ENCODE data around the gene HINT3. TPM values are rescaled to one million over a fixed set of nuclear protein-coding genes. Genes with fewer than 3 reads are reported as not detected.
"Not testable (repeated sequence)": the region's sequence is repeated elsewhere in the genome, so short reads cannot be mapped to it uniquely, and the experiment has no call there.

HINT3 gene
- total RNA-seq, 2 donors from 2014 or later = 22.1 to 27.5 TPM

DNA sequence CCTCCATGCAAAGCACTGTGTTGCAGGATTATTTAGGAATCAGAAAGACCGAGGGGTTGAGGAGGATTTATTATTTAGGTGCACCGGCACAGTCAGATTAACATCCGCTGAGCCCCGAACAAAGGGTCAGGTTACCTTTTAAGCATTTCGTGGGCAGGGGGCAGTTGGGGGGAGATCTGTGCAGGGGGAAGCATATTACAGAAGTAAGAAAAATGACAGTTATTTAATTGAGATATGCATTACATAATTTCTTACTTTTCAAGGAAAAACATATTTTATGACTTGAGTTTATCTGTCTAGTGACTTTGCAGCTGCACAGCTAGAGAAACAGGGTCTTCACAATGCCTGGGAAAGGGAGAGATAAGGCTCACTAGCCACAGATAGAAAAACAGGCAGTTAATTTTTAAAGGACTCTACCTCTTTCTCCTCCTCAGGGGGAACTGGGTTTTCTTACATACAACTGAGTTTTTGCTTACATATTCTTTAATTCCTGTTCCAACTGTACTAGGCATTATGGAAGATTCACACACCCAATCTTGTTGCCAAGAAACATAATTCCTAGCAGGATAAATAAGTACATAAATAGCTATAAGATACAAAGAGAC lies 1.7 kb upstream of the HINT3 start:
- DNase-seq (no peak), ATAC-seq (no peak)
- intact Hi-C loops (cut with DNase I) = loop anchor here in 1 of 2 donors (10.0 kb wide), 1 partner anchor 170 kb away; no protein-coding TSS in a partner anchor

- ATAC-seq (no peak), DNase-seq (no peak)
- intact Hi-C loops (cut with DNase I) = loop anchor here (2.0 to 10.0 kb wide), 2 partner anchors 171 to 175 kb away; no protein-coding TSS in a partner anchor
These were observed 597 bp upstream of the HINT3 start for GRCh38 chr6:125955973-125956372.

DNA sequence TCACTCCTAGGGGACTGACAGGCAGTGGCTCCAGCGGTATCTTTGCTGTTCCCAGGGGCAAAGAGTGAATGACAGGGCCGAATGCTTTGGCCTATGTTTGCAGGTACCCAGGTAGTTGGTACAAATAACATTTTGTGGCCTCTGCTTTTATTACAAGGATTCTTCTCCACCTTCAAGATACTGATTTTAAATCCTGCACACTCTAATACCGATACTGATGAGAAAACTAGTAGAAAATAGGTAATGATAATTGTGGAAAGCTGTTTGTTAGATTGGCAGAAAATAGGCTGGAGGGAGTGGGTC lies 772 bp downstream of the HINT3 start:
- ATAC-seq (no peak), DNase-seq (no peak)
- intact Hi-C loops (cut with DNase I) = loop anchor here (2.0 to 10.0 kb wide), 2 partner anchors 173 to 177 kb away; no protein-coding TSS in a partner anchor

- peak in 1 of 2 donors; percentile 55 for ATAC-seq
- intact Hi-C loops (cut with DNase I) = loop anchor here (2.0 to 10.0 kb wide), 2 partner anchors 173 to 177 kb away; no protein-coding TSS in a partner anchor
These were observed 1.3 kb downstream of the HINT3 start for GRCh38 chr6:125957845-125958244.

DNA sequence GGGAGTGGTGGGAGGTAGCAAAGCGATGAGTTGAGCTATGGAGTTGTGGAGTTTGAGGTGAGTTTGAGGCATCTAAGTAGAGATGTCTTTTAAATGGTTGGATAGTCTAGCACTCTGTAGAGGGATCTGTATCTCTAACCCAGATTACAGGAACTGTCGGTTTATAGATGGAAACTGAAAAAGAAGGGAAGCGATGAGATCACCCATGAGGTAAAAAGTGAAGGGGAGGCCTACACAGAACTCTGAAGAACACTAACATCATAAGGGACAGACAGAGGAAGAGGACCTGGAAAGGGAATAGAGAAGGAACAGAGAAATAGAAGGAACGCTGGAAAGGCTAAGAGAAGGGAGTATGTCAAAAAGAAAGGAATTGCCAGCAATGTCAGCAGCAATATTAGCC lies 2.5 kb downstream of the HINT3 start:
- DNase-seq (no peak), ATAC-seq (no peak)
- intact Hi-C loops (cut with DNase I) = loop anchor here in 1 of 2 donors (10.0 kb wide), 1 partner anchor 174 kb away; no protein-coding TSS in a partner anchor

More at GRCh38 chr6:125957845-125958244, 1.3 kb downstream of the HINT3 start:
- no peak for DNase-seq

DNA sequence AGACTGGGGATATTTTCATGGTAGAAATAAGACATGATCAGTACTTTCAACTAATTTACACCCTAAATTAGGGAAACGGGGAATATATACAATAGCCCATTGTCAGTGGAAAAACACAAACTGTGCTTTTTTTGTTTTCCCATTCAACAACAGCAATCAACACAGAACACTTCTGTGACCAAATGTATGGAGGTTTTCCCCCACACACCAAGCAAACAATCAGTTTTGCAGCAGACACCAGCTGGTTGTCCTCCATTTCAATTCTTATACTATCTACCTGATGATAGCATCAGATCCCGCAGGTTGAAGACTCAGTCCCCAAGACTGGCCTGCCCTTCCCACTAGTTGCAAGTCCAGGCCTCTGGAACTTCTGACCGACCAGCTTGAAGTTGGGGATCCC lies 4.5 kb downstream of the HINT3 start:
- ATAC-seq (no peak), DNase-seq (no peak)
- intact Hi-C loops (cut with DNase I) = no loop called here

DNA sequence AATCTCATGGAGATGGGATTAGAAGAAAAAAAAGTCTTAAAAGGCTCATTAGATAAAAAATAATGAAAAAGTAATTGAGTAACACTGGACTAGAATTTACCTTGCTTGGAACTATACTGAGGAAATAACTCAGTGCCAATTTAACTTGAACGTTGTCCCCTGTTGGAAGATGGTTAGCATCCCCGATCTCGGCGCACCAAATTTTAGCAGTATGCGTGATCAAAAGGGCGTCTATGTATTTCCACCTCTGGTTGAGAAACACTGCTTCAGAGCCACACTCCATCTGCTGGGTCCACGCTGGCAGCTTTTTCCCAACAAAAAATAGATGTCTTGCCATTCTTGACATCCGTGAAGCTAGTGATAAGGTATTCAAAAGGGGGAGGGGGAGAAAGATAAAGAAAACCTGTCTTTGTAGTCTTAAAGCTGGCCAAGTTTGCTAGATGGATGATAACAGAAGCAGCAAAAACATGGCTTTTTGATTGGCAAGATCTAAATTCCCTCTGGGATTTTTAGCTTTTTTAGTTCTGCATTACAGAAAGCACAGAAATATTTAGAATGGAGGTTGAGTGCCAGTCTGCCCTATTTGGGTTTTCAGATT lies 6.4 kb downstream of the HINT3 start:
- DNase-seq (no peak), ATAC-seq (no peak)
- intact Hi-C loops (cut with DNase I) = no loop called here

- no peak for DNase-seq
- intact Hi-C loops (cut with DNase I) = no loop called here
- ATAC-seq = no peak
These were observed 7.2 kb downstream of the HINT3 start for GRCh38 chr6:125963817-125964216.

DNA sequence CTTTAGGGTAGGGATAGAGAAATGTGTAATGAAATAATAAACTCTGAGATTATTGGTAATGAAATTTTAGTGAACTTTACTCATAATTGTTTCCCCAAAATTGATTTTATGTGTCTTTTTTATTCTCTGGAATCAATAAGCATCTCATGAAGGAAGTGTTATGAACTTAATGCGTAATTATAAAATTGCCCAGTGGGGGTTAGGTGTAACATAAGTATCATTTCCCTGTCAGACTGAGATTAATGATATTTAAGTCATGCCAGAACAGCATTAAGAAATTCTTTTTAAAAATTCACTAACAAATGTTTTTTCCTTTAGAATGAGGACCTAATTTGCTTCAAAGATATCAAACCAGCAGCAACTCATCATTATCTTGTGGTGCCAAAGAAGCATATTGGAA lies 10.0 kb downstream of the HINT3 start:
- ATAC-seq (no peak), DNase-seq (no peak)
- intact Hi-C loops (cut with DNase I) = no loop called here

DNA sequence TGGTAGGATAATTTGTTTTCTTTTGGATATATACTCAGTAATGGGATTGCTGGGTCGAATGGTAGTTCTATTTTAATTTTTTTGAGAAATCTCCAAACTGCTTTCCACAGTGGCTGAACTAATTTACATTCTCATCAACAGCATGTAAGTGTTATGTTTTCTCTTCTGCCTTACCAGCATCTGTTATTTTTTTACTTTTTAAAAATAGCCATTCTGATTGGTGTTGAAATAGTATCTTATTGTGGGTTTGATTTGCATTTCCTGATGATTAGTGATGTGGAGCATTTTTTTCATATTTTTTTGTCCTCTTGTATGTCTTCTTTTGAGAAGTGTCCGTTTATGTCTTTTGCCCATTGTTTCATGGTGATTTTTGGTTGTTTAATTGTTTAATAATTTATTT lies 11.9 kb downstream of the HINT3 start:
- DNase-seq (no peak), ATAC-seq (no peak)
- intact Hi-C loops (cut with DNase I) = no loop called here

DNA sequence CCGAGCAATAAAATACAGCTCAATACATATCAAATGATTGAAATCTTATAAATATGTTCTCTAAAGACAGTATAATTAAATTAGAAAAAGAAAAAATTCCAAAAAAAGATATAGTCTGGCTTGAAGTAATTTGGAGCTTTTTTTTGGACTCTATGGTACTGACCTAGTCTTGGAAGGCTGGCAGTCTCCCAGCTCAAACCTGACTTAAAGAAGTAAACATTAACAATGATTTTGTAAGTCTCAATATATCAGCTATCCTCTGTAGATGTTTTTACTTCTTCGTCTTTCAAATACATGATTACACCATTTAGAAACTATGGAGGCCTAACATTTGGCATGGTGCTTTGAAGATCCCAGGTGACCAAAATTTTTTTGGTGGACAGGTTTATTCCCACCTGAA lies 14.2 kb downstream of the HINT3 start:
- no peak for ATAC-seq
- intact Hi-C loops (cut with DNase I) = loop anchor here in 1 of 2 donors (5.0 to 10.0 kb wide), 2 partner anchors 116 to 188 kb away; no protein-coding TSS in a partner anchor

DNA sequence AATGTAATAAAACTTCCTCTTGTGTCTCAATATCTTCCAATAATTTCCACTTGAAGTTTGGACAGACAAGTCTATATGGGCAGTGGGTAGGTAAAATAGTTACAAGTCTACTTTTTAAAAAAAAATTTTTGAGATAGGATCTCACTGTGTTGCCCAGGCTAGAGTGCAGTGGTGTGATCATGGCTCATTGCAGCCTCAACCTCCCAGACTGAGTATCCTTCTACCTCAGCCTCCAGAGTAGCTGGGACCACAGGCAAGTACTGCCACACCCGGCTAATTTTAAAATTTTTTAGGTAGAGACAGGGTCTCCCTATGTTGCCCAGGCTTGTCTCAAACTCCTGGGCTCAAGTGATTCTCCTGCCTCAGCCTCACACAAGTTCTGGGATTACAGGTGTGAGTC lies 15.9 kb downstream of the HINT3 start:
- not testable (repeated sequence) for DNase-seq, ATAC-seq
- intact Hi-C loops (cut with DNase I) = loop anchor here in 1 of 2 donors (5.0 to 10.0 kb wide), 2 partner anchors 118 to 190 kb away; no protein-coding TSS in a partner anchor

More for the DNA sequence above, 14.2 kb downstream of the HINT3 start:
- DNase-seq = no peak

DNA sequence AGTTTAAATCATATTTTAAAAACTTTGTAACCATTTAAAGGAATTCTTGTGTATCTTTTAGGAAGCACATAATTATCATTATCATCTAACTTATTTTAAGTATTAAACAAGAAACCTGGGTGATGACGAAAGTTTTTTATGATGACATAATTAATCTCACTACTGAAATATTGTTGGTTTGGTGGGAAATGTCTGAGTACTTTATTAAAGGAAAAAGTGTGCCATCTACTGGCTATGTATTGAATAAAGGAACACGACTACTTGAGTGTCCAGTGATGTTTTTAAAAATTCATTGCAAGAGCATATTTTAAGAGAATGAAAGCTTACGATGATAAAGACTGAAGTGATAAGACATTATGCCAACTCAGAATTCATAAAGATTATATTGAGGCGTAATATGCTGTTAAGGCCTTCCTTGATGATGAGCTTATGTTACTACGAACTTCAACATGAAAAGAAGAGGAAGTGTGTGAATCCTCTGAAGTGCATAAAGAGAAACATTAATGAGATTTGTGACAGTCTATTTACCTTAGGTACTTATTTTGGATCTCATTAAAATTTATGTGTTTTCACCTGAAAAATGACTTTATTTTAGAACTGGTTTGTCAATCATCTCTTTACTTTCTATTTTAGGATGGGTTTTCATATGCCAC lies 17.8 kb downstream of the HINT3 start:
- no peak for DNase-seq
- intact Hi-C loops (cut with DNase I) = loop anchor here in 1 of 2 donors (5.0 to 10.0 kb wide), 2 partner anchors 120 to 192 kb away; no protein-coding TSS in a partner anchor
- peak; percentile 41 to 72 for ATAC-seq

DNA sequence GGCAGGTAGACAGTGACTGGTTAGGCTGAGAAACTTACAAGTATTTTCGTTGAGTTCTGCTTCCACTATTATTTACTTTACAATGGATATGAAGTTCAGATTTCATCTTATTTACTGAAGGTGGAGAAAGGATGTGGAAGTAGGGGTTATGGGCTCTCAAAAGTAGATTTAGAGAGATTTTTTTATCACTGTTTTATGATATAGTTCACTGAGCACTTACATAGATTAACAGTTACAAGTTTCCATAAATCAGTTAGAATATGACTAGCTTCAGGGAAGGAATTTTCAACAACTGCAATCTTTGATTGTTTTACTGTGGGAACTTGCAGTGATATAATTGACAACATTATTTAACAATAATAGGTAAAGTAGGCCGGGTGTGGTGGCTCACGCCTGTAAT lies 22.5 kb downstream of the HINT3 start:
- intact Hi-C loops (cut with DNase I) = loop anchor here in 1 of 2 donors (10.0 kb wide), 1 partner anchor 124 kb away; no protein-coding TSS in a partner anchor
- no peak for DNase-seq
- no peak for ATAC-seq

DNA sequence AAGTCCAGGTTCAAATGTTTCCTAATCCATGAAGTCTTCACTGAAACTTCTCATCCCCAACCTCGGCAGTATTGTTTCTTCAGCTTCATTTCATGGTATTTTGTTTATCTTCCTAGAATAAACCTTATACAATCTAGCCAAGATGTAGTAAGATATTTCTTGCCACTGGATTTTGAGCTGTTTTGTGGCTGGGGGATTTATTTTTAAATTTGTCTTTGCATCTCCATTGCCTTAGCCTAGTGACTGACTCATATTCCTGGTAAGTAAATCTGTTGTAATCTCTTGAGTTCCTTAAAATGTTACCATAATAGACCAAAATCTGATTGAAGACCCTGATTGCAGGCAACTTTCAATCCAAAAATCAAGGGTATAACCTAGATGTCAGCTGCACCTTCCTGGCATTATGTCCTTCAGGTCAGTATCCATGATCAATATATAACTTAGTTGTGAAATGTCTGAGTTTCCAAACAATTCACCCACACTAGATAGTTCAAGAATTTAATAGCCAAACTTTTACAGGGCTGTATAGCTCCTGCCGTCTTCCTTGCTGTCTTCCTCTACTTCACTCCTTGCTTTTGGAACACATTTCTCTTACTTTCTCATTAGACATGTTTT lies 25.1 kb downstream of the HINT3 start:
- no peak for DNase-seq
- ATAC-seq = no peak
- intact Hi-C loops (cut with DNase I) = loop anchor here in 1 of 2 donors (10.0 kb wide), 1 partner anchor 677 kb away; the partner anchor contains the start of gene HDDC2

- intact Hi-C loops (cut with DNase I) = loop anchor here in 1 of 2 donors (10.0 kb wide), 1 partner anchor 679 kb away; the partner anchor contains the start of gene HDDC2
- no peak for DNase-seq
- no peak for ATAC-seq
These were observed 26.8 kb downstream of the HINT3 start for GRCh38 chr6:125983246-125983945.

DNA sequence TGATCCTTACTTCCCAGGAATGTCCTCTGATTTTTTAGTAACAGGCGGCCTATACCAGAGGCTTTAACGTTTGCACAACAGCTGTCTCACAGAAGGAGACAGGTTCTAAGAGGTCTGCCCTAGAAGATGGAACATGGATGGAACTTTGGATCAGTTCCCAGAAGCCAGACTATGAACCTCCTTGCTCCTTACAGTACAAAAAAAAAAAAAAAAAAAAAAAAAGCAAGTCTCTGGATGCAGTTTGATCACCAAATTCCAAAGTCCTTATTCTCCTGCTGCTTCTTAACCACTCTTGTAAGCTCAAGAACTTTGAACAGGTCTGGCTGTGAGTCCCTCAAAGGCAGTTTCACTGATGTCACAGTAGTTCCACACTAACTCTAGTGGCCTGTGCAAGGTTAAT lies 27.7 kb downstream of the HINT3 start:
- ATAC-seq (no peak), DNase-seq (no peak)
- intact Hi-C loops (cut with DNase I) = loop anchor here in 1 of 2 donors (10.0 kb wide), 1 partner anchor 680 kb away; the partner anchor contains the start of gene HDDC2

GRCh38 chr6:125985522-125985921 lies 29.0 kb downstream of the HINT3 start:
- DNase-seq = no peak
- ATAC-seq = no peak
- intact Hi-C loops (cut with DNase I) = loop anchor here in 1 of 2 donors (10.0 kb wide), 1 partner anchor 681 kb away; the partner anchor contains the start of gene HDDC2

- intact Hi-C loops (cut with DNase I) = loop anchor here in 1 of 2 donors (10.0 kb wide), 1 partner anchor 681 kb away; the partner anchor contains the start of gene HDDC2
- DNase-seq (no peak), ATAC-seq (no peak)
These were observed 29.4 kb downstream of the HINT3 start for GRCh38 chr6:125985979-125986300.
